Cerebellar nuclear complex (tissue), 1 donor: ENCODE data around the gene MRPL52.

Experiments
- DNase-seq, 2 experiments: peaks; one replicate each; lab custom pipeline; 2025; lab: John Stamatoyannopoulos, UW

The MRPL52 gene

DNA sequence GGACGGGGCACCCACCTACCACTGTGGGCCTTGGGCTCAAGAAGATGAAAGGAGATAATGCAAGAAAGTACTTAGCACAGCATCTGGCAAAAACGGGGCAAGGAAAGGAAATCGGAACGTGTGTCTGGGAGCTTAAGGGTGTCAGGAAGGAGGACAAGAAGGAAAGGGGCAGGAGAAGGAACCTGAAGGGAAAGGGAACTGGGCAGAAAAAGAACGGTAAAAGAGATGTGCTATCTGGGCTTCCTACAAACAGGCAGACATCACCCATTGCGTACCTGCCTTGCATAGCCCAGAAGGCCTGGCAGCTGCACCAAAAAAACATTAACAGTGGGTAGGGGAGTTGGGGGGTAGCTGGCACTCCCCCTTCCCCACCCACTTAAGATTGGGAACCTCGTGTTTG is 52.4 kb downstream of the MRPL52 start:
- no peak for DNase-seq

GRCh38 chr14:22882529-22883172 is 53.0 kb downstream of the MRPL52 start:
- no peak for DNase-seq

GRCh38 chr14:22883173-22883976 is 53.7 kb downstream of the MRPL52 start, which contains the start of gene REM2:
Gene REM2, plus strand, starts transcription at chr14:22883222. Its CDS starts 66 bp downstream, at chr14:22883288.
- DNase-seq: no peak

DNA sequence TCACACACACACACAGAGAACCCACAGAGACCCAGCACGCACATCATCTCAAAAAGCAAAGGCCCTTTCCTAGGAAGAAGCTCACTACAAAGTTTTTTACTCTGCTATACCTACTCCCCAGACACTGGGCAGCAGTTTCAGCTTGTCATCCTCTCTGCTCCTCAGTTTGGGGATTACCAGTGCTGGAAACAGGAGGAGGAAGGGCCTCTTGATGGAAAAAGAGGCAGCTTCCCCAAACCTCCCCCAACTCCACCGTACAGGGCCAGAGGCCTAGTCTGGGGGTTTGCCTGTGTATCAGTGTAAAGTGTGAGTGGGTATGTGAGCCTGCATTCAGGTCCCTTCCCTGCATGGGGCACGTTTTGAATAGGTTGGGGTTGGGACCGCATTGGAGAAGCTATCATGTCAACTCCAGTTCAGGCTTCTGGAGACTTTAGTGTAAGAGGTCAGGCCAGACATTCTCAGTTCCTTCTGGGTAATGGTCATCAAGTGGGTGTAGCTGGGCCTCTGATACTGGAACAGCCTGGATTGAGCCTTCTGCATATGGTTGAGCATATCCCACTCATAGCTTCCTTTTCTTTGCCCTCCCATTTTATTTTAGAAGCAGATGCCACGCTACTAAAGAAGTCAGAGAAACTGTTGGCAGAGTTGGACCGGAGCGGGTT is 54.5 kb downstream of the MRPL52 start:
- DNase-seq: no peak
